Measurements from ENCODE around the gene PALB2.
A peak's percentile ranks its signal among the peaks of the same experiment; 100 is the strongest.

PALB2 gene

GRCh38 chr16:23580391-23580790 lies 60.7 kb downstream of the PALB2 start:
- no peak for DNase-seq

- no peak for DNase-seq
Observed at GRCh38 chr16:23579371-23579770, 61.7 kb downstream of the PALB2 start.

- no peak for DNase-seq
Observed at GRCh38 chr16:23578101-23578830, 62.8 kb downstream of the PALB2 start.

- DNase-seq = no peak
Observed at GRCh38 chr16:23577493-23577892, 63.6 kb downstream of the PALB2 start.

- no peak for DNase-seq
Observed at GRCh38 chr16:23575834-23576233, 65.3 kb downstream of the PALB2 start.

GRCh38 chr16:23573817-23574216 lies 67.3 kb downstream of the PALB2 start:
- no peak for DNase-seq

GRCh38 chr16:23572394-23572793 lies 68.7 kb downstream of the PALB2 start:
- DNase-seq = no peak

- no peak for DNase-seq
Observed at GRCh38 chr16:23571895-23572294, 69.2 kb downstream of the PALB2 start.

- no peak for DNase-seq
Observed at GRCh38 chr16:23570992-23571632, 70.0 kb downstream of the PALB2 start.

GRCh38 chr16:23567602-23568001 lies 73.5 kb downstream of the PALB2 start:
- no peak for DNase-seq

- DNase-seq = no peak
Observed at GRCh38 chr16:23566724-23567123, 74.4 kb downstream of the PALB2 start.

GRCh38 chr16:23564575-23565363 lies 76.3 kb downstream of the PALB2 start:
- DNase-seq = no peak

- DNase-seq = no peak
Observed at GRCh38 chr16:23563186-23563585, 77.9 kb downstream of the PALB2 start.

GRCh38 chr16:23562505-23562904 lies 78.6 kb downstream of the PALB2 start:
- DNase-seq = no peak

GRCh38 chr16:23561586-23561985 lies 79.5 kb downstream of the PALB2 start:
- DNase-seq = no peak

- no peak for DNase-seq
Observed at GRCh38 chr16:23557779-23558702, 83.1 kb downstream of the PALB2 start.

- peak; percentile 80 to 89 for DNase-seq
Observed at GRCh38 chr16:23556881-23557778, 84.0 kb downstream of the PALB2 start, which contains the start of the genes EARS2 and UBFD1. Gene EARS2, minus strand, starts transcription at chr16:23557350. Its CDS starts 7 bp downstream, at chr16:23557343. Gene UBFD1, plus strand, starts transcription at chr16:23557727. Its CDS starts 16 bp downstream, at chr16:23557743.

- DNase-seq = no peak
Observed at GRCh38 chr16:23554536-23554935, 86.6 kb downstream of the PALB2 start.

Measured in NCI-H187 (cell line).